ENCODE data around the gene KREMEN1. TPM values are rescaled to one million over a fixed set of nuclear protein-coding genes. Genes with fewer than 3 reads are reported as not detected.
"Not testable (repeated sequence)": the region's sequence is repeated elsewhere in the genome, so short reads cannot be mapped to it uniquely, and the experiment has no call there.

KREMEN1 gene
- total and polyA plus RNA-seq, 2 donors (not counting 1 experiment from before 2014, with no cell fraction given), result 0.01 TPM; not detected in 1

GRCh38 chr22:29081517-29082236 lies 8.8 kb downstream of the KREMEN1 start:
- ChIA-PET POLR2A (no interaction called here), CTCF (interaction anchor here (1.2 kb wide), 1 partner anchor 164 kb away, joined by 3 read pairs; no protein-coding TSS in a partner anchor)
- no peaks in the 10 kb centered on the region for H3K4me1 Mint-ChIP-seq
- DNase-seq, result no peak
- Histone ChIP-seq H3K4me1 (ENCODE audit: control insufficient read depth in 2 of 2, insufficient read depth in 2 of 2, low read length in 2 of 2) (no peaks in the 10 kb centered on the region), H3K36me3 (replicated peaks in 1 of 2; ENCODE audit: control extremely low read depth in 1 of 2, control insufficient read depth in 1 of 2, extremely low read depth in 1 of 2, insufficient read depth in 2 of 2, low read length in 1 of 2) (no peaks in the 10 kb centered on the region), H2AFZ (ENCODE audit: insufficient read depth, low read depth, low read length, poor library complexity, severe bottlenecking) (no peak overlapping the region), H3K27me3 (replicated peaks in 1 of 4; ENCODE audit: control extremely low read depth in 1 of 4, control insufficient read depth in 3 of 4, insufficient read depth in 4 of 4, low read length in 3 of 4) (peaks cover 0 to 11% (median 7%) of the 10 kb centered on the region in 4 experiments), H3K4me3 (ENCODE audit: control extremely low read depth in 1 of 5, extremely low read depth in 1 of 5, insufficient read depth in 1 of 5, low read depth in 2 of 5, low read length in 4 of 5) (no peak overlapping the region), H3K79me2 (ENCODE audit: control insufficient read depth, insufficient read depth, low read length) (no peaks in the 10 kb centered on the region), H4K20me1 (ENCODE audit: control insufficient read depth, insufficient read depth, low read length, poor library complexity, severe bottlenecking) (no peaks in the 10 kb centered on the region), H3K4me2 (replicated peaks; ENCODE audit: low read depth, low read length, poor library complexity, severe bottlenecking) (no peak overlapping the region), H3K27ac (ENCODE audit: low read length in 2 of 2) (no peak overlapping the region), H3K9me3 (ENCODE audit: control extremely low read depth in 1 of 3, control insufficient read depth in 2 of 3, insufficient read depth in 1 of 3, low read length in 2 of 3) (no peaks in the 10 kb centered on the region), H3K9ac (ENCODE audit: low read length) (no peak overlapping the region)
- no peaks in the 10 kb centered on the region for H3K9me3 Mint-ChIP-seq (ENCODE audit: insufficient read depth)
- ATAC-seq (ENCODE audit: low read depth), result no peak
- peaks cover 26% of the 10 kb centered on the region for H3K27me3 Mint-ChIP-seq
- H3K4me3 Mint-ChIP-seq, result no peak overlapping the region
- WGBS (ENCODE audit: insufficient coverage), result no CpG with 5 or more reads among the region's 3 CpGs
- no peak overlapping the region for H3K27ac Mint-ChIP-seq
- TF ChIP-seq EZH2 (IDR thresholded peaks at IDR 0.05; ENCODE audit: borderline replicate concordance, insufficient read depth, low read depth, low read length, poor library complexity, severe bottlenecking) (no peak), CTCF (IDR thresholded peaks at IDR 0.05) (no peak)
- intact Hi-C loops (cut with micrococcal nuclease), result no loop called here

GRCh38 chr22:29082826-29083545 lies 10.2 kb downstream of the KREMEN1 start:
- no peaks in the 10 kb centered on the region for H3K9me3 Mint-ChIP-seq (ENCODE audit: insufficient read depth)
- H3K79me2 ChIP-seq (ENCODE audit: control insufficient read depth, insufficient read depth, low read length), result no peaks in the 10 kb centered on the region
- no peak overlapping the region for H3K4me3 Mint-ChIP-seq
- DNase-seq (no peak), ATAC-seq (ENCODE audit: low read depth) (no peak)
- CTCF ChIA-PET, result interaction anchor here (1.2 kb wide), 1 partner anchor 163 kb away, joined by 3 read pairs; no protein-coding TSS in a partner anchor
- no peak for TF ChIP-seq EZH2 (IDR thresholded peaks at IDR 0.05; ENCODE audit: borderline replicate concordance, insufficient read depth, low read depth, low read length, poor library complexity, severe bottlenecking)
- TF ChIP-seq CTCF (IDR thresholded peaks at IDR 0.05), result no peak
- no peaks in the 10 kb centered on the region for H3K4me1 Mint-ChIP-seq
- H3K9ac ChIP-seq (ENCODE audit: low read length), result no peak overlapping the region
- POLR2A ChIA-PET, result no interaction called here
- WGBS (ENCODE audit: insufficient coverage), result 66% methylated on average over 3 of the region's 7 CpGs
- no peaks in the 10 kb centered on the region for H4K20me1 ChIP-seq (ENCODE audit: control insufficient read depth, insufficient read depth, low read length, poor library complexity, severe bottlenecking)
- H2AFZ ChIP-seq (ENCODE audit: insufficient read depth, low read depth, low read length, poor library complexity, severe bottlenecking), result no peak overlapping the region
- no peak overlapping the region for H3K27ac Mint-ChIP-seq
- H3K4me3 ChIP-seq (ENCODE audit: control extremely low read depth in 1 of 5, extremely low read depth in 1 of 5, insufficient read depth in 1 of 5, low read depth in 2 of 5, low read length in 4 of 5), result no peak overlapping the region
- intact Hi-C loops (cut with micrococcal nuclease), result no loop called here
- no peaks in the 10 kb centered on the region for H3K36me3 ChIP-seq (replicated peaks in 1 of 2; ENCODE audit: control extremely low read depth in 1 of 2, control insufficient read depth in 1 of 2, extremely low read depth in 1 of 2, insufficient read depth in 2 of 2, low read length in 1 of 2)
- no peaks in the 10 kb centered on the region for H3K4me1 ChIP-seq (ENCODE audit: control insufficient read depth in 2 of 2, insufficient read depth in 2 of 2, low read length in 2 of 2)
- peaks cover 21% of the 10 kb centered on the region for H3K27me3 Mint-ChIP-seq
- H3K27me3 ChIP-seq (replicated peaks in 1 of 4; ENCODE audit: control extremely low read depth in 1 of 4, control insufficient read depth in 3 of 4, insufficient read depth in 4 of 4, low read length in 3 of 4), result peaks cover 0 to 10% (median 6%) of the 10 kb centered on the region in 4 experiments
- no peak overlapping the region for H3K27ac ChIP-seq (ENCODE audit: low read length in 2 of 2)
- no peak overlapping the region for H3K4me2 ChIP-seq (replicated peaks; ENCODE audit: low read depth, low read length, poor library complexity, severe bottlenecking)
- no peaks in the 10 kb centered on the region for H3K9me3 ChIP-seq (ENCODE audit: control extremely low read depth in 1 of 3, control insufficient read depth in 2 of 3, insufficient read depth in 1 of 3, low read length in 2 of 3)

- peaks cover 23% of the 10 kb centered on the region for H3K27me3 Mint-ChIP-seq
- H3K9ac ChIP-seq (ENCODE audit: low read length); intact Hi-C loops (cut with micrococcal nuclease); CTCF ChIA-PET; H3K27ac ChIP-seq (ENCODE audit: low read length in 2 of 2); H3K4me3 ChIP-seq (ENCODE audit: control extremely low read depth in 1 of 5, extremely low read depth in 1 of 5, insufficient read depth in 1 of 5, low read depth in 2 of 5, low read length in 4 of 5); H3K9me3 Mint-ChIP-seq (ENCODE audit: insufficient read depth); H3K4me1 Mint-ChIP-seq; H2AFZ ChIP-seq (ENCODE audit: insufficient read depth, low read depth, low read length, poor library complexity, severe bottlenecking); H3K27me3 ChIP-seq (replicated peaks in 1 of 4; ENCODE audit: control extremely low read depth in 1 of 4, control insufficient read depth in 3 of 4, insufficient read depth in 4 of 4, low read length in 3 of 4); H4K20me1 ChIP-seq (ENCODE audit: control insufficient read depth, insufficient read depth, low read length, poor library complexity, severe bottlenecking); H3K27ac Mint-ChIP-seq; H3K9me3 ChIP-seq (ENCODE audit: control extremely low read depth in 1 of 3, control insufficient read depth in 2 of 3, insufficient read depth in 1 of 3, low read length in 2 of 3); H3K4me1 ChIP-seq (ENCODE audit: control insufficient read depth in 2 of 2, insufficient read depth in 2 of 2, low read length in 2 of 2); H3K4me2 ChIP-seq (replicated peaks; ENCODE audit: low read depth, low read length, poor library complexity, severe bottlenecking); H3K79me2 ChIP-seq (ENCODE audit: control insufficient read depth, insufficient read depth, low read length); POLR2A ChIA-PET; ATAC-seq (ENCODE audit: low read depth); DNase-seq; H3K36me3 ChIP-seq (replicated peaks in 1 of 2; ENCODE audit: control extremely low read depth in 1 of 2, control insufficient read depth in 1 of 2, extremely low read depth in 1 of 2, insufficient read depth in 2 of 2, low read length in 1 of 2); H3K4me3 Mint-ChIP-seq: not testable (repeated sequence)
- 97% methylated on average over 5 of the region's 7 CpGs for WGBS (ENCODE audit: insufficient coverage)
Observed at GRCh38 chr22:29083576-29083932, 10.7 kb downstream of the KREMEN1 start.
